HG02642 (cell line): ENCODE measurements around the gene IL5.
A peak's percentile ranks its signal among the peaks of the same experiment; 100 is the strongest.
"Not testable (repeated sequence)": the region's sequence is repeated elsewhere in the genome, so short reads cannot be mapped to it uniquely, and the experiment has no call there.

Source experiments
- ATAC-seq: cut with Tn5 transposase; IDR thresholded peaks from one replicate; pipeline ENCODE4 v1.9.1; 2021; ENCODE audit warnings: mild to moderate bottlenecking; ENCODE audit not compliant: unreplicated experiment, poor library complexity

Gene IL5

GRCh38 chr5:132543472-132544201, at the start of gene IL5:
IL5 (minus strand) TSS chr5:132543522; CDS start chr5:132543478, 44 bp downstream.
- ATAC-seq, result no peak

DNA sequence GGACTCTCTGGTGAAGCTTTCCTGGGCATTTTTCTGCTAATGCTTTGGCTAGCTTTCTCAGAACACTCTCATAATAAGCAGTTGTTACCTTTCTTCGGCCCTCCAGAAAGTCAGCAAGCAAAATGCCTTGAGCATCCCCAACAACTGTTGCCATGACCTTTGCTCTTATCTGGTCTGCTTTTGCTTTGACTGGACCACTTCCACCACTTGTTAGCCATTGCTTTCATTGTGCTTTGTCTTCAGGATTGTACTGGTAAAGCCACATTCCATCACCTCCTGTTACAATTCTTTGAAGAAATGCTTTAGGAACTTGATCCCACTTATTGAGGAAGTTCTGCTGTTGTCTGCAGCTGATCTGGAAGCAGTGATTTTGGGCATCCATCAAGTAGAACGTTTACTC, 49.2 kb upstream of the IL5 start:
- no peak for ATAC-seq

- no peak for ATAC-seq
These were observed 47.8 kb upstream of the IL5 start for GRCh38 chr5:132591145-132591544.

DNA sequence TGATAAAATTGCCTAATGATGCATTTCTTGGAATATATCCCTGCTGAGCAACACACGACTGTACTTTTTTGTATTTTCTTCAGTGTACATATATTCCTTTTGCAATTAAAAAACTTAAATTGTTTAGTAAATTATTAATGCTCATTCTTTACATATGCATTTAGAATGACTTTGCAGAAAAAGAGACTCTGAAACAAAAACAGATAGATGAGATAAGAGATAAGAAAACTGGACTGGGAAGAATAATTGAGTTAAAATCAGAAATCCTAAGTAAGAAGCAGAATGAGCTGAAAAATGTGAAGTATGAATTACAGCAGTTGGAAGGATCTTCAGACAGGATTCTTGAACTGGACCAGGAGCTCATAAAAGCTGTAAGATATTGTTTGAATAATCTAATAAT, 46.1 kb upstream of the IL5 start:
- no peak for ATAC-seq

- ATAC-seq, result no peak
These were observed 42.7 kb upstream of the IL5 start for GRCh38 chr5:132586063-132586462.

DNA sequence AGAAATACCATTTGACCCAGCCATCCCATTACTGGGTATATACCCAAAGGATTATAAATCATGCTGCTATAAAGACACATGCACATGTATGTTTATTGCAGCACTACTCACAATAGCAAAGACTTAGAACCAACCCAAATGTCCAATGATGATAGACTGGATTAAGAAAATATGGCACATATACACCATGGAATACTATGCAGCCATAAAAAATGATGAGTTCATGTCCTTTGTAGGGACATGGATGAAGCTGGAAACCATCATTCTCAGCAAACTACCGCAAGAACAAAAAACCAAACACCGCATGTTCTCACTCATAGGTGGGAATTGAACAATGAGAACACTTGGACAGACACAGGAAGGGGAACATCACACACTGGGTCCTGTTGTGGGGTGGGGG, 41.2 kb upstream of the IL5 start:
- ATAC-seq, result not testable (repeated sequence)

DNA sequence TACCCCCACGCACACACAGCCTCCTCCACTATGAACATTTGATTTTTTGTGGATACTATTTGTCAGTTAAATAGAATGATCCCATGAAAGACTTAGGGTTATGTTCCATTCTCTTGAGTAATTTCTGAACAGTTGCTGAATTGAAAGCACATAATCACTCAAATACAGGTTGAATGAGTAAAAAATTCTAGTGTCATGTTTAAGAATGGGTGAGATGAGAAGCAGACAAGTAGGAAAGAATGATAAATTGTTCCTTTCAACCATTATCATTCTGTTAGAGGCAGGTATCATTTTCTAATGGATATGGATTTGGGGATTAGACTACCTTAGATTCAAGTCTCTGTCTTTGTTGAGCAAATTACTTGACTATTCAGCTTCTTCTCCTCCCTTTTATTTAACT, 32.8 kb upstream of the IL5 start:
- ATAC-seq, result no peak

- no peak for ATAC-seq
These were observed 23.3 kb upstream of the IL5 start for GRCh38 chr5:132566657-132567056.

GRCh38 chr5:132564555-132564954, 21.2 kb upstream of the IL5 start:
- not testable (repeated sequence) for ATAC-seq

DNA sequence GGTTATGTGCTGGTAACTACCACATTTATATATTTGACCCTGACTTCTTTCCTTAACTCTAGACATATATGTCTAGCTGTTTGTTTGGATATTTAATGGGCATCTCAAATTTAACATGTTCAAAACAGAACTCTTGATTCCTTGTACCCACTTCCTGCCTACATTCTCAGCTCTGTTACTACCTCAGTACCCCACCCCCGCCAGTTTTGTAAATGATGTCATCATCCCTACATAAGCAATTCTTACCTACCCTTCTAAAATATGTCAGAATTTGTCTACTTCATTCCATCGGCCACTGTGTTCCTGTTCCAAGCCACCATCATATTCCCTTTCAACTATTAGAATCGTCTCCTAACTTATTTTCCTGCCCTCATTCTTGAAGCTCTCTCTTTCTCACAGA, 18.3 kb upstream of the IL5 start:
- no peak for ATAC-seq

GRCh38 chr5:132559383-132560060, 16.2 kb upstream of the IL5 start:
- ATAC-seq, result no peak

DNA sequence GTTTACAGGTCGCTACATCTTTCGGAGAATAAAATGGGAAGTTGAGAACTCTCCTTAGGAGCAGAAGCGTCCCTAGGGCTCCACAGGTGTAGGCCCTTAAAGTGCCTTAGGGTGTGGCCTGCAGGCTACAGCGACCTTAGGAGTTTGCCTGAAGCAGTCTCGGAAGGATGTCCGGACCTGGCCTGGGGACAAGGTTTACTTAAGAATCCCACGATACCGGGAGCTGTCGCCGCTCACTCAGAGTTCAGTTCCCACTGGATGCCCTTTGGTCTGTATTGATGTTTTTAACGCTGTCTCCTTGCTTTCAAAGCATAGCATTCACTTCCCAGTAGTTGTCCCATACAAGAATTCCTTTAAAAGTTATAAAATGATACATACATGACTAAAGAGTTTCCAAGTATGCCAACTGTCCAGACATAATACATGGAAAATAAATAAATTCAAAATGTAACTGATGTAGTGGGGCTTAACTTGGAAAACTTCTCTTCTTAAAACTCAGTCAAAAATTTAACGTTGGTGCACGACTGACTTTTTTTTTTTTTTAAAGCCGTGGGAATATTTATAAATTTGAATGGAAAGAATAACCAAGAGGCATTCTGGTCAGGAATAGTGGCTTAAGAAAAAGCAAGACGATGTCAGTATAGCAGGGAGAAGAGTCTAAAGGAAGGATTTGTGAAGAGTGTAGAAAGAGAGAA, 14.3 kb upstream of the IL5 start:
- peak; percentile 42 for ATAC-seq

GRCh38 chr5:132556763-132557477, 13.6 kb upstream of the IL5 start, which contains the start of gene RAD50:
RAD50 (plus strand) TSS chr5:132556977; CDS start chr5:132557325, 348 bp downstream.
- ATAC-seq, result peak; percentile 97

- no peak for ATAC-seq
These were observed 12.9 kb upstream of the IL5 start for GRCh38 chr5:132556153-132556762.

DNA sequence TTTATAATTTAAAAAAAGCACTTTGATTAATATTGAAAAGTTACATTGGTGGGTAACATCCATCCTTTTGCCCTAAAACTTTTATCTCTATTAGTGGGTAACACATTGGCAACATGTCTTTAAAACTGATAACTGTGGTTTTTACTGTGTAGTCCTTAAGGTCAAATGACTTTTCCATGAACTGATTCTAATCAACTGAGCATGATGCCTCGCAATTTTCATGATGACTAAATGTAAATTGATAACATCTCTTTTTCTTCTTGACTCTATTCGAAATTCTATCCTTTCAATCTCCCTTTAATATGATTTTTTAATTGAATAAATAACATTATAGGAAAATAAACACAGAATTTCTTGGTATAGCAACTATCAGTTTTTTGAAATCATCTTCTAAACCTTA, 6.3 kb upstream of the IL5 start:
- ATAC-seq, result no peak

GRCh38 chr5:132548834-132549233, 5.5 kb upstream of the IL5 start:
- ATAC-seq, result not testable (repeated sequence)

- ATAC-seq, result no peak
These were observed 3.9 kb upstream of the IL5 start for GRCh38 chr5:132547269-132547668.

DNA sequence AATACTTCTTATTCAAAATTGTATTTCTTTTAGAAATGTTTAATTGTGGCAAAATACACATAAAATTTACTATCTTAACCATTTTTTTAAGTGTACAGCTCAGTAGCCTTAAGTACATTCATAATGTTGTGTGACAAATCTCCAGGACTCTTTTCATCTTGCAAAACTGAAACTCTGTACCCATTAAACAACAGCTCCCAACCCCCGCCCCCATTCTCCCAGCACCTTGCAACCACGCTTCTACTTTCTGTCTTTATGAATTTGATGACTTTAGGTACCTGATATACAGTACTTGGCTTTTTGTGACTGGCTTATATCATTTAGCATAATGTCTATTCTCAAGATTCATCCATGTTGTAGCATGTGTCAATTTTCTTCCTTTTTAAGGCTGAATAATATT, 2.8 kb upstream of the IL5 start:
- no peak for ATAC-seq

DNA sequence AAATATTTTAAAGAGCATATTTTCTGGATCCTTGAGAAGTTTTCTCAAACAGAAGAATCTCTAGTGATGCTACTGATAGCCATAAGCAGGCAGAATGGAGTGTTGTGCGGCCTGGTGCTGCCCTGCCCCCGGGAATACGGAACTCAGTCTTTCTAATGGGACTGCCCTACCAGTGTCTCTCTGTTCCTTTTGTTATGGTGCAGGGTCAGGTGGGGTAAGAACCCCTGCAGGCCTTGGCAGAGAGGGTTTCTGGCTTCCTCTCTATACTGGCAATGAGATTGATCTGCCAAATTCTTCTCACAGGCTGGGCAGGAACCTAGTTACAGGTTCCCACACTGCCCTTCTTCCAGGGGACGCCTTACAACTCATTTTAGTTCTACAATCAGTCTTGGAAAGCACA, 2.6 kb downstream of the IL5 start:
- no peak for ATAC-seq

GRCh38 chr5:132540149-132540548, 3.2 kb downstream of the IL5 start:
- no peak for ATAC-seq
